Measurements from ENCODE around the gene COQ8B.
A peak's percentile ranks its signal among the peaks of the same experiment; 100 is the strongest.

The COQ8B gene

GRCh38 chr19:40717880-40718773, 1.4 kb upstream of the COQ8B start:
- DNase-seq (ENCODE audit: low read depth), result no peak

DNA sequence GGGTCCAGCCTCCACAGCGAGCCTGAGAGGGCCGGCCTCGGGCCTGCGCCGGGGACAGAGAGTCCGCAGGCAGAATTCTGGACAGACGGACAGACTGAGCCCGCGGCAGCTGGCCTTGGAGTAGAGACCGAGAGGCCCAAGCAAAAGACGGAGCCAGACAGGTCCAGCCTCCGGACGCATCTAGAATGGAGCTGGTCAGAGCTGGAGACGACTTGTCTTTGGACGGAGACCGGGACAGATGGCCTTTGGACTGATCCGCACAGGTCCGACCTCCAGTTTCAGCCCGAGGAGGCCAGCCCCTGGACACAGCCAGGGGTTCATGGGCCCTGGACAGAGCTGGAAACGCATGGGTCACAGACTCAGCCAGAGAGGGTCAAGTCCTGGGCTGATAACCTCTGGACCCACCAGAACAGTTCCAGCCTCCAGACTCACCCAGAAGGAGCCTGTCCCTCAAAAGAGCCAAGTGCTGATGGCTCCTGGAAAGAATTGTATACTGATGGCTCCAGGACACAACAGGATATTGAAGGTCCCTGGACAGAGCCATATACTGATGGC, 716 bp upstream of the COQ8B start:
- DNase-seq (ENCODE audit: low read depth), result no peak

DNA sequence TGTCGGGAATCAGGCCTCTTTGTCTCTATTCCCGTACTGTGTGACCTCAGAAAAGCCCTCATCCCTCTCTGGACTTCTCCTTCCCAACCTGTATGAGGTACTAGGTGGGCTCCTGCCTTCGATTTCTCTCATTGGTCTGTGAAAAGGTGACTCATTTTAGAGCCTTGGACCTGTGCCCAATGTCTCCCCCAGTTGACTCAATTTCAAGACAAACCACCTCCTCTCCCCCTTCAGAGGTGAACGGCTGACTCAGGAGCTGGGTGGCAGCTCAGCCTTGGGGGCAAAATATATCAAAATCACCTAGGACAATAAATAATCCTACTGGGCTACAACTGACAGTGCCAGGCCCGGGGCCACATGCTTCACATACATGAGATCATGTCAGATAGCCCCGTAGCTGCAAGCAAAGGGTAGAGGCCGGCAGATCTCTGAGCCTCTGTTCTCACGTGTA, 630 bp downstream of the COQ8B start:
- DNase-seq (ENCODE audit: low read depth), result peak; percentile 97

- DNase-seq (ENCODE audit: low read depth), result no peak
Measured at GRCh38 chr19:40714441-40715299, 2.0 kb downstream of the COQ8B start.

DNA sequence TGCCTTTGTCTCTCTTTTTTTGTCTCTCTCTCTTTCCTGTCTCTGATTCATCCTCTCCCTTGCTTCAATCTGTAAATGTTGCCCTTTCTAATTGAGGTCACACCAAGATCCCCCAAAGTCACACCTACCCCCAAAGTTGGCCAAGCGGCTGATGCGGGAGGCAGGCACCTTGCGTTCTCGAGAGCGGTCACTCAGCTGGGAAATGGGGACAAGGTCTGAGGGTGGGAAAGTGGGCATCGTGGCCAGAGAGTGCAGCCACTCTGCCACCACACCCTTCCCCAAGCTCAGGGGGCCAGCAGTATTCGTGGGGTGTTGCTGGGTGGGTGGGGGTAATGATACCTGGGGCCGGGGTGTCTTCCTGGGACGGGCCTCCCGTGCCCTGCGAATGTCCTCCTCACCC, 2.7 kb downstream of the COQ8B start:
- DNase-seq (ENCODE audit: low read depth), result no peak

DNA sequence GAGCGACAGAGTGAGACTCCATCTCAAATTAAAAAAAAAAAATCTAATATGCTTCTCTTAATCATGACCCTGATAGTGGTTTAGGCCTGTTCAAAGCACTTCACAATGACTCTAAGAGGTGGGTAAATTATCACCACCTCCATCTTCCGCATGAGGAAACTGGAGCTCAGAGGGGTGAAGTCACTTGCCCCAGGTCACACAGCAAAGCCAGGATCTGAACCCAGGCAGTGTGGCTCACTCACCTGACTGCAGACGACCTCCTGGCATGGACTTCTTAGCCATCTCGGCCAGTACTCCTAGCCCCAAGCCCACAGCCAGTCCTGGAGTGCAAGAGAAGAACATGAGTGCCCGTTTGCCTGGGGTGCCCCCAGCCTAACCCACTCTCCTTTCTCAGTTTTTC, 6.9 kb downstream of the COQ8B start:
- no peak for DNase-seq (ENCODE audit: low read depth)

GRCh38 chr19:40707615-40708014, 9.1 kb downstream of the COQ8B start:
- DNase-seq (ENCODE audit: low read depth), result no peak

GRCh38 chr19:40705950-40706619, 10.6 kb downstream of the COQ8B start:
- no peak for DNase-seq (ENCODE audit: low read depth)

DNA sequence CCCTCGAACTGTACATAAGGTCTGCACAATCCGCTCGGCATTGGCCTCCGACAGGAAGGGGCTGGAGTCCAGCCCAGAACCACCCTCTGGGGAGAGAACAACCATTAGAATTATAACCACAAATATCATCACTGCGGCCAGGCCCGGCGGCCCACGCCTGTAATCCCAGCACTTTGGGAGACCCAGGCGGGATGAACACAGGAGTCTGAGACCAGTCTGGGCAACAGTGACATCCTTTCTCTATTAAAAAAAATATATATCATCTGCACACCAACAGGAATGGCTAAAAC, 11.4 kb downstream of the COQ8B start:
- no peak for DNase-seq (ENCODE audit: low read depth)

GRCh38 chr19:40704491-40705361, 12.0 kb downstream of the COQ8B start:
- no peak for DNase-seq (ENCODE audit: low read depth)

- no peak for DNase-seq (ENCODE audit: low read depth)
Measured at GRCh38 chr19:40703029-40703755, 13.5 kb downstream of the COQ8B start.

DNA sequence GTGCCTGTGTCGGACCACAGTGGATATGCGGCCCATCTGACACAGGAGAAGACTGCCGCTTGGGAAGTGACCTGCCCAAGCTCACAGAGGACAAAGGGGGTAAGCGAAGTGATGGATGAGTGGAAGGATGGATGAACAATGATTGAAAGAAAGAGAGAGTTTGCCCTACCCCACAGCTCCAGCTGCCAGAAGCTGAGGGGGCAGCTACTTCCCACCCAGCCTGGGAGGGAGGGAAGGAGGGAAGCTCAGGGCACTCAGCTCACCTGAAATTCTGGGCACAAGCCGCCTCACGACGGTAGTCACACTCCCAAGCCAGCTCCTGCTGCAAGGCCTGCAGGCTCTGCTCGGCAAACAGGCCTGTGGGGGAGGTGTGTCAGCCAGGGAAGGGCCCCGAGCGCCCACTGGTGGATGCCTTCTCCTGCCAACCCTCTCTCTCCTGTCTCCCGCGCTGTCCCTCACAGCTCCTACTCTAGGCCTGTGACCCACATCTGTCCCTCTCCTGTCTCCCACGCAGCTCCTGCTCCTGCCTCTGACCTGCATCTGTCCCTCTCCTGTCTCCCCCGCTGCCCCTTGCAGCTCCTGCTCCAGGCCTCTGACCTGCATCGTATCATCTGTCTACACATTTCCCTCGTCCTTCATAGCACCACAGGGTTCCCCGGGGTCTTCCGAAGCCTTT, 14.2 kb downstream of the COQ8B start:
- no peak for DNase-seq (ENCODE audit: low read depth)

DNA sequence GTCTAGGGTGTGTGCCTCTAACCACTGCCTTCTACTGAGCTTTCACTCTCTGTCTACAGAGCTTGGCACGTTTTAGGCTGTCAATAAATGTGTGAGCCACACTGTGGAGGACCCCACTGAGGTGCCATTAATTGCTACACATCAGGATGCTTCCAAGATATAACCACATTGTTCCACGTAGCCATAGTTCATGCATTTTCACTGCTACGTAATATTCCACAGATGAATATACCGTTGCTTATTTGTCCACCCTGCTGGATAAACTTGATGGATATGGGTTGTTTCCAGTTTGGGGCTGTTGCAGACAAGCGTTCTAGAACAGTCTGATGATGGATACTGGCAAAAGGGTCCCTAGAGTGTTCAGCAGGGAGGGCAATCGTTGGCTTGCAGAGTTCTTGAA, 14.9 kb downstream of the COQ8B start:
- DNase-seq (ENCODE audit: low read depth), result no peak

GRCh38 chr19:40700083-40700482, 16.6 kb downstream of the COQ8B start:
- DNase-seq (ENCODE audit: low read depth), result no peak

GRCh38 chr19:40697007-40697406, 19.7 kb downstream of the COQ8B start:
- DNase-seq (ENCODE audit: low read depth), result no peak

GRCh38 chr19:40695881-40696280, 20.8 kb downstream of the COQ8B start:
- DNase-seq (ENCODE audit: low read depth), result no peak

- no peak for DNase-seq (ENCODE audit: low read depth)
Measured at GRCh38 chr19:40693896-40694295, 22.8 kb downstream of the COQ8B start.

- DNase-seq (ENCODE audit: low read depth), result no peak
Measured at GRCh38 chr19:40693150-40693788, 23.4 kb downstream of the COQ8B start.

- DNase-seq (ENCODE audit: low read depth), result no peak
Measured at GRCh38 chr19:40692212-40692551, 24.5 kb downstream of the COQ8B start.

All from HS-5 (cell line).